GM19025 (cell line): ENCODE measurements around the gene FBN1.

Experiments
- ATAC-seq: cut with Tn5 transposase; IDR thresholded peaks from one replicate; pipeline ENCODE4 v1.9.1; 2021; ENCODE audit warnings: mild to moderate bottlenecking, low read depth, moderate library complexity; ENCODE audit not compliant: unreplicated experiment

FBN1 gene

GRCh38 chr15:48477795-48478360 is 167.6 kb downstream of the FBN1 start:
- no peak for ATAC-seq

- ATAC-seq, result no peak
These were observed 169.7 kb downstream of the FBN1 start for GRCh38 chr15:48475600-48476395.

- ATAC-seq, result no peak
These were observed 171.8 kb downstream of the FBN1 start for GRCh38 chr15:48473667-48474066.

DNA sequence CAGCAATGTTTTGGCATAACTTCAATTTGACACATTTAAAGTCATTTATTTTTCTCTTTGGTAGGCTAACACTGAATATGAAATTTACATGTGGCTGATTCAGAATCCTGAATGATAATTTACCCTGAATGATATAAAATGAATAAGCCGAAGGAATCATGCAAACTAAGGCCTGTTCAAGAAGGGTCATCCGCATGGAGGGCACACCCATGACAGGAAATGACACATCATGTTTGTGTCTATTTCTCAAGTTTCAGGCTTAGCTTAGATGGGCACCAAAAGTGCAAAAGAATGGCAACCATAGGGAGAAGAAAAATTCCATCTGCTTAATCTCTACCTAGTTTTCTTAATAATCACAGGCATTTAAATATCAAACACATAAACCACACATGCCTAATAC is 172.8 kb downstream of the FBN1 start:
- no peak for ATAC-seq

DNA sequence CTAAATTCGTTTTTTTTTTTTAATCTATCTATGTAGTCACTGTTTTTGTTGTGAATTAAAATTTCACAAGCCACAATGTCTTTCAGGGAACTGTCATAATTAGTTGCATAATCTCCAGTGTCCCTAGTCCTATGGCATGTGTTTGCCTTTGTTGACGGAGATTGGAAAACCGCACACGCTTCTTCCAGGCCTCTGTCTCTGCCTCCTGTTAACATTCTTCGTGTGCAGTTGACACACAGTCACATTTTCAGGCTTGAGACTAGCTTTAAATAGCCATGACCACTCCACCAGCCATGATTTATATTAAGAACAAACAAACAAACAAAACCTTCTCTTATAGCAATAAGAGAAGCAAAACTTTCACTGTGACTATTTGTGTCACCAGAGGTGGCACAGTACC is 174.4 kb downstream of the FBN1 start:
- ATAC-seq, result no peak

DNA sequence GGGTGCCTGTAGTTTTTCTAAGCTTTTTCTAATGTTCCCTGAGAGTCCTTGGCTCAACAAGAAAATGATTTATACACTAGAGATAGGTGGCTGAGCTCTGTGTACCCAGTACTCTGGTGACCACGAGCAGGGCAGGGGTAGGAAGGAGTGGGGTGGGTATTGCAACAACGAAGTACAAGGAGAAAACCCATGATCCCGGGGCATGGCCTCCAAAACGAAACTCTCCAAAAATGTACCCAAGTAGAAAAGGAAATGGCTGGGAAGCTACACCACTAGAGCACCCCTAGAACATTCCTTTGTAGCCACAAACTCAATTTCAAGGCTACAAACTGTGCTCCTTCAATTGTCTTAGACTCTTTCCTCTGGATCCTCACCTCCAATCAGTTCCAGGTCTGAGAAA is 175.4 kb downstream of the FBN1 start:
- ATAC-seq, result no peak

GRCh38 chr15:48469681-48470080 is 175.8 kb downstream of the FBN1 start:
- ATAC-seq, result no peak

DNA sequence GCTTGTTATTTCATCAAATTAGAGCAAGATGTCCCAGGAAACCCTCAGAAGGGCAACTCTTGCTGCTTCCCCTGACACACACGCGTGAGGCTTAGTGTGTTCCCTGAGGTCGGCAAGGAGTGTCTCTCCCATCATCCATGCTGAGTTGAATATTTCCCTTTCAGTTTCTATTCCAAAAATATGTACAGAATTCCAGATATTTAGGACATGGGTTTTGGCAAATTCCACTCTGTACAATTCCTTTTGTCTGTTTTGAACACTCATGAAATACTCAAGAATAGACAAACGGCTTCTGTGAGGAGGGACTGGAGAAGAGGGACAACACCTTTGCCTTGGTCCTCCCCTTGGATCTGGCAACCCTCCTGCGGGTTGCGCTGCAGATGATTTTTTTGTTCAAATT is 176.2 kb downstream of the FBN1 start:
- ATAC-seq, result no peak

DNA sequence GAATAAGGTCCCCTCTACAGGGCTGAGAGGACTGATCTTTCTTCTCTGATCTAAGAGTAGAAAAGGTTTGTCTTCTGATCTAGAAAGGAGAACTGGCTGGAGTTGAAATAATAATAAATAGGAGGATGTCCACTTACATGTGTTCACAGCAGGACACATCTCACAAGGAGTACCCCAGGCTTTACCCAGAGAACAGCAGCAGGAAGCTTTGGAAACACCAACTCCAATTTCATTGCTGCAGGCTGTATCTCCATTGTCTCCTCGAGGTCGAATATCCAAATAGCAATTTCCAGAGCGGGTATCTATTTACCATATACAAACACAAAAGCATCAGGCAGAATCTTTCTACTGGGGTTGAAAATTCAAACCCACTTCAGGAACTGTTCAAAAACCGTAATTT is 177.7 kb downstream of the FBN1 start:
- ATAC-seq, result no peak

DNA sequence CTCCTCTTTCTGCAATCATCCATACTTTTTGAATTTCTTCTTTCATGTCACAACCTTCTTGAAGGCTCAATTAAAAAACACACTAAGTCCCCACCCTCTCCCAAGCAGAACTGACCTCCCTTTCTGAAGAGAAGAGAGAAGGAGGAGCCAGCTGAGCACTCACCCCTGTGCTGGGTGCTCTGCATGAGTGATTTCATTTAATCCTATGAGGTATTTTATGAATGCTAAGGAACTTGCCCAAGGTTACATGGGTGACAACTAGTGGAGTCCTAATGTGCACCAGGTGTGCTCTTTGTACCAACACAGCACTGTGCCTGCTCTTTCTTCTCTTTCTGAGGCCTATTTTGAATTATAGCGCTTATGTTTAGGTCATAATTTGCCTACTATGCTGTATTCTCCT is 178.7 kb downstream of the FBN1 start:
- no peak for ATAC-seq

DNA sequence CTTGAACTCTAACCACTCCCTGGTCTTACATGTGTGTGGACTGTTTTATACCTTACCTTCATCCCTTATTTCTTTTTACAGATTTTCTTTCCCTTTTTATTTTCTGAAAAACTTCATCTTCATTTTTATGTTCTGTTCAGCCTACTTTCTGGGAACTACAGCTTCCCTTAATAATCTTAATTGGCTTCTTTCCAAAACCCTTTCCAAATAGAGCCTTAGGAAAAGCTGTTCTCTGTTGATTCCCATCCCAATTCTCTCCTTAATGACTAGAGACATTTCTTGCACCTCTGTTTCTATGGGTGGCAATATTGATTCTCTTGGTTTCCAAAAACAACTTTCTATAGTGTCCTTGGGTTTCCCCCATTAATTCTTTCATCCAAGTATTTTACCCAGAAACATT is 179.4 kb downstream of the FBN1 start:
- ATAC-seq, result no peak

GRCh38 chr15:48465410-48465809 is 180.1 kb downstream of the FBN1 start:
- ATAC-seq, result no peak

DNA sequence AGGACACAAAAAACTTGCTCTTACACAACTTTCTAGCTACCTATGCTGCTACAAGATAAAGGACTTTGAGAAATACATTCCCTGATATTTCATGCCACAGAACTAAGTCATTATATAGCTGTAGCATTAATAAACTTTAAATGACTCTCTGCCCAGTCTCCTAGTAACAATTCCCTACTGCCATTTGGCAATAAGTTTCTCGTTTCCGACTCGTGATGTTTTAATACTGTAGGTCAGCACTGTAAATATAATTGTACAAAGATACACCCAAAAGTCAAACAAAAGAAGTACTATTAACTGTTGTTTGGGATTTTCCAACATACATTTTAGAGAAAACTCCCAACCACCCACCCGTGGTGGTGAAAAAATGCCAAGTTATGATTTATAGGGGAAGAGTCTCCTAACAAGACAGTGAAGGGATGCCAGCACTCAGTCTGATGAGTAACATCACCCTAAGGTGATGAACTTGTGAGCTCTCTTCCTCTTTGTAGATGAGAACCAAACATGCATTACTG is 182.1 kb downstream of the FBN1 start:
- ATAC-seq, result no peak

DNA sequence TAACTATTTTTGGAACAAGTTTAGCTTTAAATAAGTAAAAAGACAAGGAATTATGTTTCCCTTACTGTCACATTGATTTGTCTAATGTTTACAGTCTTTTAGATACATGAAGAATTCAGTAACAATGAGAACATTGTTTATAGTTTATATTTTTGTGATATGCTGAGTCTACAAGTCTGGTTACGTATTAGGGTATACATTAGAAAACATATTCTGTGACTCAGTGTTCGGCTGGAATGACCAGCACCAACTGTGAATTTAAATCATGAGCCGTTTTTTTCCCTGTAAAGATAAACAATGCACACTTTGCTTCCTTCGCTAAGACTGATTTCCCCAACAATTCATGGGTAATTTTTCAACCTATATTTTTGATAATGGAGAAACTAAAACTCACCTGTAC is 182.8 kb downstream of the FBN1 start:
- no peak for ATAC-seq

DNA sequence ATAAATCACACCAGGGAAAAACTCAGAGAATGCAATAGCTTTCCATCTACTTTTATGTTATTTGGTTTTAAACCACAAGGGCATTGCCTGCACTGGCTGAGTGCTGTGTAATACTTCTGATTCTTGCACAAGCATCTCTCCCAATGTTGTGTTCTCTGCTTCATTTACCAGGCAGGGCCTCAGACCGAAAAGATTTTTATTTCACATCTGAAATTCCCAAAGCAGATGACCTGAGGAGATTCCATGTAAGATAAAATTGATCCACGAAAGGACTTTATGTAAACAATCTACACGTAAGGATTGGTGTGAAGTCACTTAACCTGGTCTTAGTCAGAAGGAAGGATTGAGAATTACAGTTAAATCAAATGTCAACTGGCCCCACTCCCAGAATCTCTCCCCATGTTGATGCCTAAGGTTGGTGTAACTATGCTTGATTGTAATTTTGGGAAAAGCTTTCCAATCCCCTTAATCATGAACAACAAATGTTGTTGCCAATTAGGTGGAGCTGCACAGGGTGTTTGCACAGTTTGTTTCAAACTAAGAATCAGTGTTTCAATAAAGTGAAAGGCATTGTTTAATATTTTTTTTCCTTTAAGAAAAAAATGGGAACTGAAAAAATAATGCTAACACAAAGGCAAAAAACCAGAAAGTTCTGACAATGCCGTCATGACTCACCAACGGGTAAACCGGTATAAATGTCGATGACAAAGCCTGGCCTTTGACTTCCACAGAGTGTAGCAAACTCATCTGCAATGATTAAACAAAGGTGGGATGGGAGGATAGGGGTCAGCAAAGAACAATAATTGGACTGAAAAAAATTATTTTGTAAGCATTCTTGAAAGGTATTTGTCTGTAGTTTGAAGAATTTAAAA is 185.7 kb downstream of the FBN1 start:
- no peak for ATAC-seq

GRCh38 chr15:48458876-48459275 is 186.6 kb downstream of the FBN1 start:
- ATAC-seq, result no peak

- no peak for ATAC-seq
These were observed 189.4 kb downstream of the FBN1 start for GRCh38 chr15:48456134-48456533.

GRCh38 chr15:48451736-48452135 is 193.8 kb downstream of the FBN1 start:
- ATAC-seq, result no peak

GRCh38 chr15:48451241-48451640 is 194.3 kb downstream of the FBN1 start:
- ATAC-seq, result no peak

DNA sequence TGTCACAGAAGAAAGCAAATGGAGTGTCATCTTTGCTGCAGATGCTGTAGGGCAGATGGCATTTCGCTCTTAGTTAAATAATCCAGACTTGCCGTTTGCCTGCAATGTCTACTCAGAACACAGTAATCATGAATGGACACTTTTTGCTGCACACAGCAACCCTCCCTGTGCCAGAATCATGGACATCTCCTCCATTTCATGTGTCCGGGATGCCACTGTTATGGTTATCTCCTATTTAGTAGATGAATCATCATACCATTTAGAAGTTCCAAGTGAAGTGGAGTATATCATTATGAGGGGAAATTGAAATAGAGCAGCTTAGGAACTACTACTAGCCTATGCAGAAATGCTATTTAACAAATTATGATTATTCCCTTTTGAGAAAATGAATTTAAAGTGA is 195.8 kb downstream of the FBN1 start:
- ATAC-seq, result no peak

DNA sequence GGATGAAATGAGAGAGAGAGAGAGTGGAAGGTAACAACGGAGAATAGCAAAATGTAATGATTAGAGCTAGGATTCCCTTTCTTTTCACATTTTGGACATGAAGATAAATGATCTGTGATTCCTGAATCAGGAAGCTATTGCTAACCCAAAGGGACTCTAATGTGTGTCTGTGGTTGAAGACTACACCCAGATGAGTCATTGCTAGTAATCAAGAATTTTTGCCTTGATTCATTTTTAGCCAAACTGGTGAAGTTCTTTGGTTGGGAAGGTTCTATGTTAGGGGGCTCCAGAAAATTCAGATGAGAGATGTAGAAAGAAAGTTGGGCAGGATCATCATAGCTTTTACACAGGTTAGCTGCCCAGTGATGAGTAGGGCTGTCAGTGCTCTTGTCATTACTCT is 197.9 kb downstream of the FBN1 start:
- no peak for ATAC-seq
